Thoracic aorta (tissue), 2 donors: ENCODE measurements around the gene TSPAN2. TPM values are rescaled to one million over a fixed set of nuclear protein-coding genes. Genes with fewer than 3 reads are reported as not detected.

Experiments
- ATAC-seq: fragments of 150-250 bp; one replicate; pipeline ENCODE4 v1.8.0; 2017; ENCODE audit warnings: low read depth; ENCODE audit not compliant: insufficient number of reproducible peaks, low FRiP score
- DNase-seq: peaks from one replicate; pipeline ENCODE4 v3.0.0-alpha.2; 2020; ENCODE audit warnings: low spot score
- H3K27ac ChIP-seq, 2 donors: fragments of 200-600 bp; sonication (generic); 1 replicate in 1 of 2; 2 replicates in 1 of 2; pipeline ENCODE4 v1.5.1; 2016; ENCODE audit warnings: mild to moderate bottlenecking in 2 of 2, moderate library complexity in 2 of 2
- H3K27me3 ChIP-seq: fragments of 200-600 bp; sonication (generic); replicated peaks from 2 replicates; pipeline ENCODE4 v1.6.0; 2016; ENCODE audit warnings: mild to moderate bottlenecking; ENCODE audit not compliant: insufficient read depth
- H3K36me3 ChIP-seq: fragments of 200-600 bp; sonication (generic); one replicate; pipeline ENCODE4 v1.5.1; 2016
- H3K4me1 ChIP-seq, 2 donors: fragments of 200-600 bp; sonication (generic); 1 replicate in 1 of 2; 2 replicates in 1 of 2; pipeline versions ENCODE4 v1.5.1 to v1.6.0; 2016; ENCODE audit warnings: low read depth in 2 of 2, mild to moderate bottlenecking in 1 of 2; ENCODE audit not compliant: control insufficient read depth in 1 of 2
- H3K4me3 ChIP-seq: fragments of 200-600 bp; sonication (generic); 2 replicates; pipeline ENCODE4 v1.5.1; 2016; ENCODE audit warnings: mild to moderate bottlenecking
- H3K9me3 ChIP-seq: fragments of 200-600 bp; sonication (generic); 2 replicates; pipeline ENCODE4 v1.5.1; 2016
- CTCF ChIP-seq: fragments of 200-600 bp; sonication (generic); IDR thresholded peaks from one replicate; pipeline ENCODE4 v1.5.1; 2019; ENCODE audit warnings: antibody characterized with exemption
- total RNA-seq, 2 donors: library from RNA; depleted of rRNA; stranded (reverse); fragments of >200 nt; gene quantifications; one replicate each; pipeline versions ENCODE4 v1.1.0 to v1.2.3, GENCODE V29; 2016

TSPAN2 gene
- total RNA-seq, 2 donors from 2014 or later = 26.2 to 34.3 TPM

GRCh38 chr1:115121793-115122192 is 32.5 kb upstream of the TSPAN2 start:
- TF ChIP-seq CTCF = no peak
- Histone ChIP-seq H3K4me3 (no peak overlapping the region), H3K27ac (no peak overlapping the region), H3K27me3 (no peaks in the 10 kb centered on the region), H3K9me3 (no peaks in the 10 kb centered on the region), H3K4me1 (no peaks in the 10 kb centered on the region), H3K36me3 (no peaks in the 10 kb centered on the region)
- ATAC-seq (no peak), DNase-seq (no peak)

- no peak for TF ChIP-seq CTCF
- Histone ChIP-seq H3K9me3 (no peaks in the 10 kb centered on the region), H3K27ac (no peak overlapping the region), H3K36me3 (no peaks in the 10 kb centered on the region), H3K4me1 (no peaks in the 10 kb centered on the region), H3K4me3 (no peak overlapping the region), H3K27me3 (no peaks in the 10 kb centered on the region)
- ATAC-seq (no peak), DNase-seq (no peak)
Measured at GRCh38 chr1:115120296-115120695, 31.0 kb upstream of the TSPAN2 start.

GRCh38 chr1:115118611-115119010 is 29.3 kb upstream of the TSPAN2 start:
- Histone ChIP-seq H3K4me3 (no peak overlapping the region), H3K9me3 (no peaks in the 10 kb centered on the region), H3K4me1 (peaks cover 3 to 11% of the 10 kb centered on the region in 2 donors), H3K36me3 (no peaks in the 10 kb centered on the region), H3K27me3 (no peaks in the 10 kb centered on the region), H3K27ac (no peak overlapping the region)
- no peak for TF ChIP-seq CTCF
- DNase-seq (no peak), ATAC-seq (no peak)

DNA sequence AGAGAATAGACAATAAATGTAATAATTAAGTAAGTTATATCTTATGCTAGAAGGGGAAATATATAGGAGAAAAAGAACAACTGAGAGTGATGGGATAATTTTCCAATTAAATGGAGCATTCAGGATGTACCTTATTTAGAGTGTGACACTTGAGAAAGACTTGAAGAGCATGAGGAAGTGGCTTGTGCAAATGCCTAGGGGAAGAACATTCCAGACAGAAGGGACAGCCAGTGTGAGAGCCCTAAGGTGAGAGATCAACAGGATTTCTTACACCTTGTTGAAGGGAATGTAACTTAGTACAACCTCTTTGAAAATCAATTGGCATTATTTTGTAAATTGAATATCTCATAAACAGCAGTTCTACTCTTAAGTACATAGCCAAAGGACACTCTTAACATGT is 28.8 kb upstream of the TSPAN2 start:
- H3K27ac ChIP-seq = no peak overlapping the region
- no peak for ATAC-seq
- no peak for DNase-seq
- H3K27me3 ChIP-seq = no peaks in the 10 kb centered on the region
- no peaks in the 10 kb centered on the region for H3K9me3 ChIP-seq
- TF ChIP-seq CTCF = no peak
- no peaks in the 10 kb centered on the region for H3K36me3 ChIP-seq
- peaks cover 3 to 16% of the 10 kb centered on the region in 2 donors for H3K4me1 ChIP-seq
- H3K4me3 ChIP-seq = no peak overlapping the region

- peaks cover 3 to 17% of the 10 kb centered on the region in 2 donors for H3K4me1 ChIP-seq
- ATAC-seq = no peak
- no peak overlapping the region for H3K27ac ChIP-seq
- H3K36me3 ChIP-seq = no peaks in the 10 kb centered on the region
- no peak for TF ChIP-seq CTCF
- no peaks in the 10 kb centered on the region for H3K27me3 ChIP-seq
- no peaks in the 10 kb centered on the region for H3K9me3 ChIP-seq
- H3K4me3 ChIP-seq = no peak overlapping the region
- DNase-seq = no peak
Measured at GRCh38 chr1:115117298-115117697, 28.0 kb upstream of the TSPAN2 start.
